GM12878 (cell line): ENCODE data around the gene SS18. TPM values are rescaled to one million over a fixed set of nuclear protein-coding genes. Genes with fewer than 3 reads are reported as not detected.

Source experiments
- ATAC-seq: fragments of 200-7000 bp; cut with Tn5 transposase; 3 replicates; pipeline ENCODE4 v1.9.1; 2020; ENCODE audit warnings: mild to moderate bottlenecking, moderate library complexity
- BruUV-seq: library from RNA; stranded (reverse); fragments of 400-500 nt; replicated peaks from 2 replicates; lab custom pipeline; 2021; lab: Mats Ljungman, UMichigan
- CTCF ChIA-PET: fragments of 300-600 bp; sonication (Branson Sonifier 250); formaldehyde crosslinking; extraction: SDS; loops from one replicate; lab custom pipeline; 2021; ENCODE audit warnings: inconsistent platforms; lab: Yijun Ruan, JAX
- POLR2A ChIA-PET: fragments of 350-600 bp; formaldehyde crosslinking; extraction: SDS; loops from one replicate; lab custom pipeline; 2021; ENCODE audit warnings: inconsistent platforms; lab: Charles Lee
- RAD21 ChIA-PET: fragments of 300-600 bp; sonication (Branson Sonifier 250); formaldehyde crosslinking; loops from one replicate; lab custom pipeline; 2023; ENCODE audit warnings: antibody characterized with exemption; ENCODE audit not compliant: unreplicated experiment; lab: Charles Lee
- SMC1A ChIA-PET: fragments of 300-600 bp; sonication (Branson Sonifier 250); formaldehyde crosslinking; loops from one replicate; lab custom pipeline; 2023; ENCODE audit not compliant: unreplicated experiment, uncharacterized antibody; lab: Charles Lee
- DNase-seq: peaks from one replicate; pipeline ENCODE4 v3.0.0-alpha.2; 2011; ENCODE audit warnings: low read depth, low spot score
- FAIRE-seq: peaks from 3 replicates; lab custom pipeline; 2011; peaks lifted over from hg19 to GRCh38; lab: Jason Lieb, UNC
- H2AFZ ChIP-seq: 2 replicates; pipeline ENCODE4 v1.6.0; 2011; ENCODE audit warnings: low read depth, low read length, control low read depth; ENCODE audit not compliant: control insufficient read depth
- H3K27ac ChIP-seq: 2 replicates; pipeline ENCODE4 v1.5.1; 2011; ENCODE audit warnings: control low read depth; ENCODE audit not compliant: control insufficient read depth, insufficient read depth
- H3K27me3 ChIP-seq, 2 experiments: replicated peaks in 1 of 2; 2 replicates each; pipeline versions ENCODE4 v1.6.0 to v1.6.1; 2011; ENCODE audit warnings: low read length in 1 of 2; ENCODE audit not compliant: control insufficient read depth in 2 of 2, insufficient read depth in 2 of 2
- H3K36me3 ChIP-seq, 2 experiments: 2 replicates each; pipeline ENCODE4 v1.5.1; 2011; ENCODE audit warnings: low read length in 1 of 2; ENCODE audit not compliant: control insufficient read depth in 2 of 2, insufficient read depth in 2 of 2
- H3K4me1 ChIP-seq: 2 replicates; pipeline ENCODE4 v1.6.1; 2011; ENCODE audit warnings: mild to moderate bottlenecking, low read length, moderate library complexity, mixed read lengths; ENCODE audit not compliant: control insufficient read depth, insufficient read depth
- H3K4me2 ChIP-seq: 2 replicates; pipeline ENCODE4 v1.6.0; 2011; ENCODE audit warnings: control low read depth; ENCODE audit not compliant: control insufficient read depth, insufficient read depth
- H3K4me3 ChIP-seq: fragments of 200-600 bp; sonication (generic); 2 replicates; pipeline ENCODE4 v1.5.1; 2016
- H3K79me2 ChIP-seq: 2 replicates; pipeline ENCODE4 v1.6.0; 2011; ENCODE audit warnings: low read length; ENCODE audit not compliant: control insufficient read depth, insufficient read depth
- H3K9ac ChIP-seq: 2 replicates; pipeline ENCODE4 v1.8.0; 2011; ENCODE audit warnings: low read length, control low read depth, mixed read lengths; ENCODE audit not compliant: control insufficient read depth, insufficient read depth
- H3K9me3 ChIP-seq: replicated peaks from 3 replicates; pipeline ENCODE4 v1.5.1; 2011; ENCODE audit warnings: mild to moderate bottlenecking, low read length; ENCODE audit not compliant: control insufficient read depth, insufficient read depth
- H4K20me1 ChIP-seq: 2 replicates; pipeline ENCODE4 v1.6.0; 2011; ENCODE audit not compliant: control insufficient read depth, insufficient read depth
- BCL11A ChIP-seq: IDR thresholded peaks from 2 replicates; pipeline ENCODE4 v1.6.1; 2011; ENCODE audit warnings: low read depth, low read length
- CHD4 ChIP-seq: fragments of 200-600 bp; sonication (generic); IDR thresholded peaks from 2 replicates; pipeline ENCODE4 v1.6.1; 2016; ENCODE audit warnings: mild to moderate bottlenecking
- EGR1 ChIP-seq, 2 experiments: IDR thresholded peaks; 1 replicate in 1 of 2; 2 replicates in 1 of 2; pipeline ENCODE4 v1.6.1; 2011 to 2012; ENCODE audit warnings: low read depth in 2 of 2, low read length in 2 of 2, borderline replicate concordance in 1 of 2, mild to moderate bottlenecking in 1 of 2, moderate library complexity in 1 of 2
- ELK1 ChIP-seq: IDR thresholded peaks from 2 replicates; pipeline ENCODE4 v1.6.1; 2012; ENCODE audit warnings: low read depth, low read length, improper control_type of control experiment
- IRF4 ChIP-seq: IDR thresholded peaks from 2 replicates; pipeline ENCODE4 v1.6.1; 2011; ENCODE audit warnings: low read depth, low read length
- KDM1A ChIP-seq: fragments of 200-600 bp; sonication (generic); IDR thresholded peaks from 2 replicates; pipeline ENCODE4 v1.6.1; 2016; ENCODE audit warnings: borderline replicate concordance
- MYC ChIP-seq: IDR thresholded peaks from 2 replicates; pipeline ENCODE4 v1.6.1; 2011; ENCODE audit warnings: mild to moderate bottlenecking, low read length, moderate library complexity, inconsistent platforms; ENCODE audit not compliant: insufficient read depth, insufficient replicate concordance, insufficient read length, severe bottlenecking
- NFYB ChIP-seq: IDR thresholded peaks from 2 replicates; pipeline ENCODE4 v1.6.1; 2011; ENCODE audit warnings: low read depth, mild to moderate bottlenecking, low read length, improper control_type of control experiment, moderate library complexity; ENCODE audit not compliant: insufficient read depth
- NKRF ChIP-seq: fragments of 450-650 bp; conservative IDR thresholded peaks from 2 replicates; pipeline ENCODE4 v1.6.1; 2017; ENCODE audit warnings: mild to moderate bottlenecking, moderate library complexity
- PML ChIP-seq: IDR thresholded peaks from 2 replicates; pipeline ENCODE4 v1.6.1; 2012; ENCODE audit warnings: low read length, inconsistent platforms
- RAD51 ChIP-seq: fragments of 450-650 bp; IDR thresholded peaks from 2 replicates; pipeline ENCODE4 v1.6.1; 2016; ENCODE audit warnings: moderate library complexity, mild to moderate bottlenecking, inconsistent platforms
- RB1 ChIP-seq: fragments of 450-650 bp; formaldehyde crosslinking; IDR thresholded peaks from 2 replicates; pipeline ENCODE4 v1.6.1; 2017; ENCODE audit warnings: mild to moderate bottlenecking, borderline replicate concordance
- SIX5 ChIP-seq: IDR thresholded peaks from 2 replicates; pipeline ENCODE4 v1.6.1; 2011; ENCODE audit warnings: mild to moderate bottlenecking, low read depth, low read length, moderate library complexity; ENCODE audit not compliant: severe bottlenecking
- YBX1 ChIP-seq: fragments of 450-650 bp; IDR thresholded peaks from 2 replicates; pipeline ENCODE4 v1.6.1; 2016; ENCODE audit warnings: antibody characterized with exemption
- ZBTB11 ChIP-seq: fragments of 450-650 bp; formaldehyde crosslinking; IDR thresholded peaks from 2 replicates; pipeline ENCODE4 v1.5.0; 2022; ENCODE audit warnings: mild to moderate bottlenecking, missing genetic modification characterization
- WGBS: methylation state at CpG from one replicate; pipeline ENCODE4 v1.1.6; 2016; ENCODE audit warnings: low lambda C conversion rate; ENCODE audit not compliant: insufficient replicate concordance, insufficient coverage; ENCODE audit errors: missing lambda C conversion rate; 5-methylcytosine and 5-hydroxymethylcytosine counted together
- in situ Hi-C: fragments of 300-500 bp; cut with MboI; formaldehyde crosslinking; loops from 9 replicates; pipeline ENCODE4 v1.14.3; 2018; ENCODE audit warnings: mixed read lengths
- intact Hi-C: fragments of 100-400 bp; cut with micrococcal nuclease; formaldehyde crosslinking; loops from one replicate; pipeline ENCODE4 v1.14.2; 2022; ENCODE audit not compliant: unreplicated experiment
- polyA plus RNA-seq, 11 experiments: library from polyadenylated mRNA; depleted of rRNA in 4 of 11; unstranded in 6 of 11; stranded (reverse) in 5 of 11; fragments of >200 nt; fragmentation: Nextera tagmentation in 4 of 11; fragmentation: Illumina TruSeq in 1 of 11; extraction: Ambion mirVana in 4 of 11; extraction: Trizol in 1 of 11; gene quantifications; 1 replicate in 1 of 11; 2 replicates in 10 of 11; pipeline versions ENCODE4 v1.2.1 to v1.2.3, GENCODE V29; 2011 to 2016; ENCODE audit warnings: inconsistent platforms in 2 of 11, missing spikeins in 2 of 11, low read depth in 1 of 11
- total RNA-seq, 4 experiments: library from RNA; depleted of rRNA in 3 of 4; stranded (reverse); fragments of >200 nt in 3 of 4; fragmentation: Illumina TruSeq in 1 of 4; extraction: Trizol in 1 of 4; gene quantifications; 2 replicates each; pipeline versions ENCODE4 v1.2.1 to v1.2.3, GENCODE V29; 2013 to 2021

SS18 gene
- total and polyA plus RNA-seq, 10 of the 15 experiments (the other 5 are each of a cell fraction or from before 2014, with no cell fraction given), result 16.6 to 153 (median 81.8) TPM

GRCh38 chr18:26040051-26040656 is 50.3 kb downstream of the SS18 start:
- no peak overlapping the region for H3K4me2 ChIP-seq
- peak; percentile 47 for FAIRE-seq
- BruUV-seq, result no TSS peak

More at GRCh38 chr18:26040051-26040656, 50.3 kb downstream of the SS18 start:
- Histone ChIP-seq H3K27me3 (no peaks in the 10 kb centered on the region), H3K4me1 (no peaks in the 10 kb centered on the region), H2AFZ (no peak overlapping the region), H3K79me2 (peaks cover 2% of the 10 kb centered on the region), H3K27ac (no peak overlapping the region), H3K9ac (no peak overlapping the region), H3K9me3 (no peaks in the 10 kb centered on the region), H3K4me3 (no peak overlapping the region), H4K20me1 (no peaks in the 10 kb centered on the region), H3K36me3 (peaks cover 1 to 21% of the 10 kb centered on the region in 2 experiments)
- RAD21 ChIA-PET, result no interaction called here
- intact Hi-C loops, result no loop called here
- POLR2A ChIA-PET, result interaction anchor here (1.6 kb wide), 1 partner anchor 26 kb away, joined by 3 read pairs; no protein-coding TSS in a partner anchor
- CTCF ChIA-PET, result interaction anchor here (1.5 to 1.9 kb wide), 2 partner anchors 12 to 14 kb away, joined by 3 to 5 read pairs; no protein-coding TSS in a partner anchor
- ATAC-seq (peak; percentile 56), DNase-seq (no peak)
- in situ Hi-C loops, result no loop called here
- SMC1A ChIA-PET, result interaction anchor here (0.9 to 2.4 kb wide), 4 partner anchors 10 to 19 kb away, joined by 3 to 7 read pairs (median 4); no protein-coding TSS in a partner anchor
- 100% methylated on average over 1 of the region's 1 CpG for WGBS
- TF ChIP-seq RAD51 (no peak), CHD4 (no peak), MYC (no peak), NKRF (no peak), RB1 (no peak), BCL11A (no peak), EGR1 (IDR thresholded peaks at IDR 0.05; ENCODE audit: borderline replicate concordance in 1 of 2, low read depth in 2 of 2, low read length in 2 of 2) (no peak), ELK1 (no peak), KDM1A (no peak), YBX1 (no peak), PML (no peak), NFYB (no peak), ZBTB11 (CRISPR knock-in tag) (no peak), IRF4 (no peak), SIX5 (no peak)
